ENCODE results near the gene LPP.

Gene LPP

DNA sequence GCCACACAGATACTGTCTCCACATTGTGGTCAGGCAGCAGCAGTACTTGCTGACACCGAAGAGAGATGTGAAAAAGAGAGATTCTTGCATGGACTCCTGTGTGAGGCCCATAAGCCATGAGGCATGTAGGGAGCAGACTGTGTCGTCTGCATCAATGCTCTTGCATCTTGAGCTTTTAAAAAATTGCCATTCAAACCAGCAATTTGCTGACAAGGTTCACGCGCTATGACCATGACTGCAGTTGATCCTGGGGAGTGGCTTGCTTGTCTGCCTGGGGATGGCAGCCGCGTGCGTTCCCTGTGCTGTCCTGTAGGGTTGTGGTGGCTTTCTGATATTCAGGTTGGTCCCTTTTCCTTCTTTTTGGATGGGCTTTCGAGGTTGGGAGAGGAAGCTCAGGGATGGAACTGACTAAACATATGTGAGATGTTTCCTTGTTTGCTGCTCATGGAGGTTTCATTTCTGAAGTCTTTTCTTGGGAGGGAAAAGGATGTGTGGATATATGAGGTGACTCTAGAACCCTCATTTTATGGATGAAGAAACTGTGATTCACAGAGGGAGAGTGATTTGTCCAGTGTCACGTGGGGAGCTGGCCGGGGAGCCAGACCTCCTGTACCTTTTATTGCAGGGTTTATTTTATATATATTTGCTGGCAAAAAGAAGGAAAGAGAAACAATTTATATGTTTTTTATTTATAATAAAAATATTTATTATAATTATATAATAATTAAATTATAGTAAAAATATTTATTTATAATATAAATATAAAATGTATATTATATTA, 48.6 kb downstream of the LPP start:
- TF ChIP-seq POLR2A (IDR thresholded peaks at IDR 0.05; ENCODE audit: low read depth, low read length), result no peak
- TF ChIP-seq POLR2AphosphoS5 (IDR thresholded peaks at IDR 0.05; ENCODE audit: low read depth, low read length), result no peak
- no peak for TF ChIP-seq TAF1 (IDR thresholded peaks at IDR 0.05; ENCODE audit: borderline replicate concordance, low read depth, low read length)
- no peak for DNase-seq (ENCODE audit: insufficient read length)
- FAIRE-seq, result no peak

DNA sequence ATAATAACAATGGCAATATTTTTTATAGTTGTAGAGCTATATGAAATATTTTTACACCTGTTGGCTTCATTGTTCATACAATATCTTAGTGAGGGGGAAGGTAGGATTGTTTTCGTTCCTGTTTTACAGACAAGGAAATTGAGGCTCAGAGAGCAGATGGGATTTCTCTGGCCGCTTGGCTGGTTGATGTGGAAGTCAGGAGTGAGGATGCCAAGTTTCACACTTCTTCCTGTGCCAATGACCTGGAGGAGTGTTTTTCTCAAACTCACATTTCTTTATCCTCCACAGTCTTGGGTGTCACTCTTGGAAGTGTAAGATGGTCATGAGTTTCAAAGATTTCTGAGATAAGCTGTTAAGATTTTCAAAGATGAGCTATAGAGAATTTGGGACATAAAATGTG, 50.6 kb downstream of the LPP start:
- no peak for DNase-seq (ENCODE audit: insufficient read length)
- TF ChIP-seq POLR2A (IDR thresholded peaks at IDR 0.05; ENCODE audit: low read depth, low read length), result no peak
- no peak for TF ChIP-seq TAF1 (IDR thresholded peaks at IDR 0.05; ENCODE audit: borderline replicate concordance, low read depth, low read length)
- no peak for TF ChIP-seq POLR2AphosphoS5 (IDR thresholded peaks at IDR 0.05; ENCODE audit: low read depth, low read length)
- no peak for FAIRE-seq

- DNase-seq (ENCODE audit: insufficient read length) (no peak), FAIRE-seq (no peak)
- TF ChIP-seq POLR2A (IDR thresholded peaks at IDR 0.05; ENCODE audit: low read depth, low read length) (no peak), POLR2AphosphoS5 (IDR thresholded peaks at IDR 0.05; ENCODE audit: low read depth, low read length) (no peak), TAF1 (IDR thresholded peaks at IDR 0.05; ENCODE audit: borderline replicate concordance, low read depth, low read length) (no peak)
These were observed 52.0 kb downstream of the LPP start for GRCh38 chr3:188205992-188206416.

DNA sequence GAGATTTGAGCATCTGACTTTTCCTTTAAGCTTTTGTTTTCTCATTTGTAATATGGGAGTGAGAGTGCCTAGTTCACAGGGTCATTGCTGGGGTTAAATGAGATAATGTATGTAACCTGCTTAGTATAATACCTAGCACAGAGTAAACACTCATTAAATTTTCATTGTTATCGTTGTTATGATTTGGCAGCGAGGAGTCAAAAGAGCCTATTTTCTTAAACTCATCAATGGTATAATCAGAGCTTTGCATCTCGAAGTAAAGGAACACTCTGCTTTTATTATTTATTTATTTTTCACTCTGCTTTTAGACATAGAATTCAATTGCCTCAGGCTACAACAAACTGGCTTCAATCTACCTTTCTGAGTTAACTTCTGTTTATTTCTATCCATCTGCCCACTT, 52.8 kb downstream of the LPP start:
- DNase-seq (ENCODE audit: insufficient read length) (no peak), FAIRE-seq (no peak)
- TF ChIP-seq TAF1 (IDR thresholded peaks at IDR 0.05; ENCODE audit: borderline replicate concordance, low read depth, low read length), result no peak
- no peak for TF ChIP-seq POLR2A (IDR thresholded peaks at IDR 0.05; ENCODE audit: low read depth, low read length)
- no peak for TF ChIP-seq POLR2AphosphoS5 (IDR thresholded peaks at IDR 0.05; ENCODE audit: low read depth, low read length)

DNA sequence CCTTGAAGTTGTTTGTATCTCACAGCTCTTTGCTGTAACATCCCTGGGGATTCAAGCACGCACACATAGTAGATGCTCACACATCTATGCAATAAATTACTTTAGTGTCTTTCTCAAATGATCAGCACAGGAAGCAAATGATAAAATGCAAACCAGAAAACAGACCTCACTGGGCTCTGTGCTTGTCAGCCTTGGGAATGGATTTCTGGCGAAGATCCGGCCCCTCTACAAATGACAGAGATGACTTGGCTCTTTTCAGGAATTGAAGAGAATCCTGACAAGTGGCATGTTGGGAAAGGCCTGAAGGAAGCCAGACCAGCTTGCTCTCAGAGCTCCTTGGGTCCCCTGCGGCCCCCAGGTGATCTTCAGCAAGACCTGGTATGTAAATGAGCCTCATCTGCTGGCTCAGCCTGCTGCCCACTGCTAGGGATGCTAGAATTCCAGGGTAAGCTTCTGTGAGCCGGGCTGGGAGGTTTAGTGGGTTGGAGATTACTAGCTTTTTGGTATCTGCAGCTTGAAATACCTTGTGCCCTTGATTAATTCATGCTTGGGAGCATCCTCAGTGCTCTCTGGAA, 54.1 kb downstream of the LPP start:
- FAIRE-seq (no peak), DNase-seq (ENCODE audit: insufficient read length) (no peak)
- TF ChIP-seq TAF1 (IDR thresholded peaks at IDR 0.05; ENCODE audit: borderline replicate concordance, low read depth, low read length) (no peak), POLR2A (IDR thresholded peaks at IDR 0.05; ENCODE audit: low read depth, low read length) (no peak), POLR2AphosphoS5 (IDR thresholded peaks at IDR 0.05; ENCODE audit: low read depth, low read length) (no peak)

- FAIRE-seq, result no peak
- TF ChIP-seq TAF1 (IDR thresholded peaks at IDR 0.05; ENCODE audit: borderline replicate concordance, low read depth, low read length) (no peak), POLR2A (IDR thresholded peaks at IDR 0.05; ENCODE audit: low read depth, low read length) (no peak)
- no peak for DNase-seq (ENCODE audit: insufficient read length)
These were observed 54.6 kb downstream of the LPP start for GRCh38 chr3:188208516-188208981.

- TF ChIP-seq POLR2AphosphoS5 (IDR thresholded peaks at IDR 0.05; ENCODE audit: low read depth, low read length), result no peak
- TF ChIP-seq POLR2A (IDR thresholded peaks at IDR 0.05; ENCODE audit: low read depth, low read length), result no peak
- TF ChIP-seq TAF1 (IDR thresholded peaks at IDR 0.05; ENCODE audit: borderline replicate concordance, low read depth, low read length), result no peak
- no peak for FAIRE-seq
- DNase-seq (ENCODE audit: insufficient read length), result no peak
These were observed 55.1 kb downstream of the LPP start for GRCh38 chr3:188209034-188209433.

- FAIRE-seq (no peak), DNase-seq (ENCODE audit: insufficient read length) (no peak)
- TF ChIP-seq POLR2AphosphoS5 (IDR thresholded peaks at IDR 0.05; ENCODE audit: low read depth, low read length), result no peak
- TF ChIP-seq POLR2A (IDR thresholded peaks at IDR 0.05; ENCODE audit: low read depth, low read length), result no peak
- no peak for TF ChIP-seq TAF1 (IDR thresholded peaks at IDR 0.05; ENCODE audit: borderline replicate concordance, low read depth, low read length)
These were observed 55.8 kb downstream of the LPP start for GRCh38 chr3:188209740-188210139.

- TF ChIP-seq POLR2A (IDR thresholded peaks at IDR 0.05; ENCODE audit: low read depth, low read length), result no peak
- TF ChIP-seq POLR2AphosphoS5 (IDR thresholded peaks at IDR 0.05; ENCODE audit: low read depth, low read length), result no peak
- no peak for TF ChIP-seq TAF1 (IDR thresholded peaks at IDR 0.05; ENCODE audit: borderline replicate concordance, low read depth, low read length)
- DNase-seq (ENCODE audit: insufficient read length), result no peak
- no peak for FAIRE-seq
These were observed 57.5 kb downstream of the LPP start for GRCh38 chr3:188211476-188211875.

GRCh38 chr3:188212308-188212969, 58.5 kb downstream of the LPP start:
- DNase-seq (ENCODE audit: insufficient read length), result no peak
- TF ChIP-seq TAF1 (IDR thresholded peaks at IDR 0.05; ENCODE audit: borderline replicate concordance, low read depth, low read length) (no peak), POLR2AphosphoS5 (IDR thresholded peaks at IDR 0.05; ENCODE audit: low read depth, low read length) (no peak)
- no peak for FAIRE-seq

DNA sequence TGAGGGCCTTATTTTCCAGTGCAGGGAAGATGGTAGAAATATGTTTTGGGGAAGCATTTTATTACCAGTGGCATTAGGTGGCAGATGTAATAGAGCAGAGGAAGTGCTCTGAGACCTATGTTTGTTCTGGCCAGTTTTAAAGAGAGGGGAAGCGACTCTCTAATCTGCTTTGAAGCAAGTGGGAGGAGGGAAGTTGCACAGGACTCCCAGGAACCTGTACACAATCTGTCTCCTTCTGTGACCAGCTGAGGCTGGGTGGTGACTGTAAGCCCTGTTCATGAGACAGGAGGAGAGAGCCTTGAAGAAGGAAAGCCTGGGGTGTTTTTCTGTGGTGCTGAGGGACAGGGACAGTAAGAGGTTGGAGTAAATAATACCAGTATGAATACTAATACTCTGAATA, 60.5 kb downstream of the LPP start:
- no peak for TF ChIP-seq TAF1 (IDR thresholded peaks at IDR 0.05; ENCODE audit: borderline replicate concordance, low read depth, low read length)
- TF ChIP-seq POLR2AphosphoS5 (IDR thresholded peaks at IDR 0.05; ENCODE audit: low read depth, low read length), result no peak
- no peak for TF ChIP-seq POLR2A (IDR thresholded peaks at IDR 0.05; ENCODE audit: low read depth, low read length)
- FAIRE-seq, result no peak
- DNase-seq (ENCODE audit: insufficient read length), result no peak

DNA sequence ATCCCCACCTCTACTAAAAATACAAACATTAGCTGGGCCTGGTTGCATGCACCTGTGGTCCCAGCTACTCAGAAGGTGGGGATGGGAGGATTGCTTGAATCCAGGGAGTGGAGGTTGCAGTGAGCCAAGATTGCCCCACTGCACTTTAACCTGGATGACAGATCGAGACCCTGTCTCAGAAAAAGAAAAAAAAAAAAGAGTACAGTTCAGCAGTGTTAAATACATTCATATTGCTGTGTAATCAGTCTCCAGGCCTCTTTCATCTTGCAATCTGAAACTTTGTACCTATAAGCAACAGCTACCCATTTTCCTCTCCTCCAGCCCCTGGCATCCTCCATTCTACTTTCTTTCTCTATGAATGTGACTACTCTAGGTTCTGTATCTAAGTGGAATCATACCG, 61.2 kb downstream of the LPP start:
- FAIRE-seq (no peak), DNase-seq (ENCODE audit: insufficient read length) (no peak)
- no peak for TF ChIP-seq POLR2A (IDR thresholded peaks at IDR 0.05; ENCODE audit: low read depth, low read length)
- no peak for TF ChIP-seq TAF1 (IDR thresholded peaks at IDR 0.05; ENCODE audit: borderline replicate concordance, low read depth, low read length)
- TF ChIP-seq POLR2AphosphoS5 (IDR thresholded peaks at IDR 0.05; ENCODE audit: low read depth, low read length), result no peak
